Measurements from ENCODE around the gene DUSP12.
"Not testable (repeated sequence)": the region's sequence is repeated elsewhere in the genome, so short reads cannot be mapped to it uniquely, and the experiment has no call there.

DUSP12 gene

DNA sequence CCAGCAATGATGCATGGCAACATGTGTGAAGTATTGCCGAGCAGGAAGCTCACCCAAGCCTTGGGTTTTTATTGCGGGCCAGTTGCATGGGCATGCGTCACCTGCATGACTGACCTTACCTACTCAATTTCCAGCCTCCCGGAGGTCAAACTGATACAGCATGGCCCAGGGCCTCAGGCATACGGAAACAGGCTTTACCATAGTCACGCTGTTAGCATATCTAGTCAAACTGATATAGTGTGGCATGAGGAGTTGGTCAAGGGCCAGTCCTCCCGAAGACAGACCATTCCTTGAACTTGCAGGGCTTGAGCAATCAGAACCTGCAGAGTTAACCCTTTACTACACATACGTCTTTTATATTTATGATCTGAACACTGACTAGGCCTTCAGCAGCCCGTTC lies 6.4 kb upstream of the DUSP12 start:
- H3K4me3 ChIP-seq (replicated peaks; ENCODE audit: low read depth, low read length): no peak overlapping the region
- no peak for TF ChIP-seq CTCF (IDR thresholded peaks at IDR 0.05; ENCODE audit: low read depth, low read length, missing control alignments)
- DNase-seq (ENCODE audit: extremely low read depth, low read depth): no peak

DNA sequence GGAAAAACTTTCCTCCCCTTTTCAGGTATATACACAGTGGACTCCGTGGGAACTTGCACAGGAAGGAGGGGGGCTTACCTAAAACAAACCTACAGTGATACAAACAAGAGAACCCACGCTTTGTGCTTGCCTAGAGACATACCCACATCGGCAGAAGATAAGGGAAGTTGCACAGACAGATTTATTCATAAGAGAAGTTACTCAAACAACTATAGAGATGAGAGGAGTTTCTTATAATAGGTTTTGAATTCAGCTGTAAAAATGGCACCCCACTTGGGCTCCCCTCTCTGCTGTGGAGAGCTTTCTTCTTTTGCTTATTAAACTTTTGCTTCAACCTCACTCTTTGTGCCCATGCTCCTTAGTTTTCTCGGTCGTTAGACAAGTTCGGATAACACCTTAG lies 1.8 kb upstream of the DUSP12 start:
- no peak overlapping the region for H3K4me3 ChIP-seq (replicated peaks; ENCODE audit: low read depth, low read length)
- no peak for DNase-seq (ENCODE audit: extremely low read depth, low read depth)
- TF ChIP-seq CTCF (IDR thresholded peaks at IDR 0.05; ENCODE audit: low read depth, low read length, missing control alignments): no peak

DNA sequence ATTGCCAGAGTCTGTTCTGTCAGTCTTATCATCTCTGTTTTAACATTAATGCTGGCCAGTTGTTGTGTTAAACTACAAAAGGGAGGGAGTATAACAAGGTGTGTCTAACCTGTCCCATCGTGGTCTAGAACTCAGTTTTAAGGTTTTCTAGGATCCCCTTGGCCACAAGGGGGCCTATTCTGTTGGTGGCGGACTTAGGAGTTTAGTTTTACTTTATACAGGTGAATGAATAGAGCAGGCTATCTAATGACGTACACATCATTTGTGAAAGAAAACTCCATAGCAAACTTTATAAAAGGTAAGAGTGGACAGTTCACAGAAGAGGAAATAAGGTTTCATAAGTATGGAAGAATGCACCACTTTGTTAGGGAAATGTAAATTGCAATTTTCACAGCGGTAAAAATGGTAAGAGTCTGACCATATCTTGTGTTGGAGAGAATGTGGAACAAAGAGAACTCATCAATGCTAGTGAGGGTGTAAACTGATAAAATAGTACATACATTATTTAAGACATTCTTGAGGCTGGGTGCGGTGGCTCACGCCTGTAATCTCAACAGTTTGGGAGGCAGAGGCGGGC lies 14.0 kb downstream of the DUSP12 start:
- no peak for DNase-seq (ENCODE audit: extremely low read depth, low read depth)
- no peak overlapping the region for H3K4me3 ChIP-seq (replicated peaks; ENCODE audit: low read depth, low read length)

GRCh38 chr1:161766102-161766981 lies 16.8 kb downstream of the DUSP12 start, which contains the start of gene ATF6:
Gene ATF6, plus strand, starts transcription at chr1:161766320. Its CDS starts 41 bp downstream, at chr1:161766361.
- TF ChIP-seq CTCF (IDR thresholded peaks at IDR 0.05; ENCODE audit: low read depth, low read length, missing control alignments): no peak
- DNase-seq (ENCODE audit: extremely low read depth, low read depth): peak; percentile 88
- peak within 1 kb of the TSS; percentile 98 for H3K4me3 ChIP-seq (replicated peaks; ENCODE audit: low read depth, low read length)

More for the DNA sequence above, 14.0 kb downstream of the DUSP12 start:
- TF ChIP-seq CTCF (IDR thresholded peaks at IDR 0.05; ENCODE audit: low read depth, low read length, missing control alignments): peak; percentile 61

DNA sequence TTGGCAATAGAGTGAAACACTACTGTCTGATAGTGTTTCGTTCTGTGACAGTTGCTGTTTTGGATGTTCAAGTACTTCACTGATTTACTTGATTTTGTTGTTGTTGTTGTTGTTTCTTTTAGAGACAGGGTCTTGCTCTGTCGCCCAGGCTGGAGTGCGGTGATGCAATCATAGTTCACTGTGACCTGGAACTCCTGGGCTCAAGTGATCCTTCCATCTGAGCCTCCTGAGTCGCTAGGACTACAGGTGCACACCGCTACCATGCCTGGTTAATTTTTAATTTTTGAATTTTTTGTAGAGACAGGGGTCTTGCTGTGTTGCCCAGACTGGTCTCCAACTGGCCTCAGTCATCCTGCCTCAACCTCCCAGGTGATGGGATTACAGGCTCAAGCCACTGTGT lies 18.9 kb downstream of the DUSP12 start:
- no peak for TF ChIP-seq CTCF (IDR thresholded peaks at IDR 0.05; ENCODE audit: low read depth, low read length, missing control alignments)
- DNase-seq (ENCODE audit: extremely low read depth, low read depth): no peak
- H3K4me3 ChIP-seq (replicated peaks; ENCODE audit: low read depth, low read length): no peak overlapping the region

DNA sequence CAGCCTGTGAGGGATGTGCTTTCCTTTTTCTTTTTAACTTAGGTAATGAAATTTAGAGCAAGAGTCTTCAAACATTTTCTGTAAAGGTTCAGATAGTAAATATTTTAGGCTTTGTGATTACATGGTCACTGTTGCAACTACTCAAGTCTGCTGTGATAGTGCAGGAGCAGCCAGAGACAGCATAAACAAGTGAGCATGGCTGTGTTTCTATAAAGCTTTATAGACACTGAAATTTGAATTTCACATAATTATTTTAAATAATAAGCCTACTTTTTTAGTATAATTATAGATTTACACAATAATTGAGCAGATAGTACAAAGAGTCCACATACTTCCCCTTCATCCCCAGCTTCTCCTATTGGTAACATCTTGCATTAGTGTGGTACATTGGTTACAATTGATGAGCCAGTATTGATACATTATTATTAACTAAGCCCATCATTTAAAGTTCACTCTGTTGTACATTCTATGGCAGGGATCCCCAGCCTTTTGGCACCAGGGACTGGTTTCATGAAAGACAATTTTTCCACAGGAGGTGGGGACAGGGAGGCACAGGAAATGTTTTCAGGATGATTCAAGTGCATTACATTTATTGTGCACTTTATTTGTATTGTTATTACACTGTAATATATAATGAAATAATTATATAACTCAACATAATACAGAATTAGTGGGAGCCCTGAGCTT lies 19.5 kb downstream of the DUSP12 start:
- TF ChIP-seq CTCF (IDR thresholded peaks at IDR 0.05; ENCODE audit: low read depth, low read length, missing control alignments): no peak
- no peak overlapping the region for H3K4me3 ChIP-seq (replicated peaks; ENCODE audit: low read depth, low read length)
- DNase-seq (ENCODE audit: extremely low read depth, low read depth): no peak

DNA sequence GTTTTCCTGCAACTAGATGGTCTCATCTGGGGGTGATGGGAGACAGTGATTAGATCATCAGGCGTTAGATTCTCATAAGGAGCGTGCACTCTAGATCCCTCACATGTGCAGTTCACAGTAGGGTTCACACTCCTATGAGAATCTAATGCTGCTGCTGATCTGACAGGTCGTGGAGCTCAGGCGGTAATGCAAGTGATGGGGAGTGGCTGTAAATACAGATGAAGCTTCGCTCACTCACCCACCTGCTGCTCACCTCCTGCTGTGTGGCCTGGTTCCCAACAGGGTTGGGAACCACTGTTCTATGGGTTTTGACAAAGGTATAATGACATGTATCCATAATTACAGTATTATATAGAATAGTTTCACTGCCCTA lies 20.1 kb downstream of the DUSP12 start:
- not testable (repeated sequence) for H3K4me3 ChIP-seq (replicated peaks; ENCODE audit: low read depth, low read length); DNase-seq (ENCODE audit: extremely low read depth, low read depth)

Measured in HFF-Myc (cell line).